ENCODE results near the gene MRPL11. TPM values are rescaled to one million over a fixed set of nuclear protein-coding genes. Genes with fewer than 3 reads are reported as not detected.

The MRPL11 gene
- total and polyA plus RNA-seq, 4 donors, result 32.7 to 56.8 (median 41.2) TPM

- DNase-seq, result no peak
- no peak overlapping the region for H3K27ac ChIP-seq (ENCODE audit: low read depth in 1 of 2, low read length in 1 of 2)
- H3K9me3 ChIP-seq (ENCODE audit: control insufficient read depth in 4 of 4, insufficient read depth in 3 of 4, low read length in 3 of 4), result no peaks in the 10 kb centered on the region
- no peak overlapping the region for H3K9ac ChIP-seq (ENCODE audit: insufficient read depth in 1 of 2, low read length in 2 of 2)
- ATAC-seq (ENCODE audit: insufficient read depth, low FRiP score), result no peak
- 67 to 86% methylated on average over 6 of the region's 6 CpGs for WGBS, 2 donors
- no peaks in the 10 kb centered on the region for H3K4me1 ChIP-seq (ENCODE audit: control insufficient read depth in 5 of 5, insufficient read depth in 5 of 5, low read length in 5 of 5)
- H3K27me3 ChIP-seq (ENCODE audit: control insufficient read depth in 3 of 3, insufficient read depth in 3 of 3, low read length in 2 of 3), result peaks cover 0 to 2% (median 0%) of the 10 kb centered on the region in 3 donors
- no peaks in the 10 kb centered on the region for H3K36me3 ChIP-seq (ENCODE audit: control insufficient read depth in 4 of 4, insufficient read depth in 4 of 4, low read length in 4 of 4)
- TF ChIP-seq, protein P1, sequence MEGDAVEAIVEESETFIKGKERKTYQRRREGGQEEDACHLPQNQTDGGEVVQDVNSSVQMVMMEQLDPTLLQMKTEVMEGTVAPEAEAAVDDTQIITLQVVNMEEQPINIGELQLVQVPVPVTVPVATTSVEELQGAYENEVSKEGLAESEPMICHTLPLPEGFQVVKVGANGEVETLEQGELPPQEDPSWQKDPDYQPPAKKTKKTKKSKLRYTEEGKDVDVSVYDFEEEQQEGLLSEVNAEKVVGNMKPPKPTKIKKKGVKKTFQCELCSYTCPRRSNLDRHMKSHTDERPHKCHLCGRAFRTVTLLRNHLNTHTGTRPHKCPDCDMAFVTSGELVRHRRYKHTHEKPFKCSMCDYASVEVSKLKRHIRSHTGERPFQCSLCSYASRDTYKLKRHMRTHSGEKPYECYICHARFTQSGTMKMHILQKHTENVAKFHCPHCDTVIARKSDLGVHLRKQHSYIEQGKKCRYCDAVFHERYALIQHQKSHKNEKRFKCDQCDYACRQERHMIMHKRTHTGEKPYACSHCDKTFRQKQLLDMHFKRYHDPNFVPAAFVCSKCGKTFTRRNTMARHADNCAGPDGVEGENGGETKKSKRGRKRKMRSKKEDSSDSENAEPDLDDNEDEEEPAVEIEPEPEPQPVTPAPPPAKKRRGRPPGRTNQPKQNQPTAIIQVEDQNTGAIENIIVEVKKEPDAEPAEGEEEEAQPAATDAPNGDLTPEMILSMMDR (IDR thresholded peaks at IDR 0.05; ENCODE audit: control extremely low read depth, extremely low read depth), result no peak
- H3K4me3 ChIP-seq, result no peak overlapping the region
These were observed 47.3 kb downstream of the MRPL11 start for GRCh38 chr11:66391322-66391721.

GRCh38 chr11:66388780-66389386 lies 49.8 kb downstream of the MRPL11 start:
- no peak overlapping the region for H3K9ac ChIP-seq (ENCODE audit: insufficient read depth in 1 of 2, low read length in 2 of 2)
- DNase-seq, result peak; percentile 54 to 70 (median 60)

DNA sequence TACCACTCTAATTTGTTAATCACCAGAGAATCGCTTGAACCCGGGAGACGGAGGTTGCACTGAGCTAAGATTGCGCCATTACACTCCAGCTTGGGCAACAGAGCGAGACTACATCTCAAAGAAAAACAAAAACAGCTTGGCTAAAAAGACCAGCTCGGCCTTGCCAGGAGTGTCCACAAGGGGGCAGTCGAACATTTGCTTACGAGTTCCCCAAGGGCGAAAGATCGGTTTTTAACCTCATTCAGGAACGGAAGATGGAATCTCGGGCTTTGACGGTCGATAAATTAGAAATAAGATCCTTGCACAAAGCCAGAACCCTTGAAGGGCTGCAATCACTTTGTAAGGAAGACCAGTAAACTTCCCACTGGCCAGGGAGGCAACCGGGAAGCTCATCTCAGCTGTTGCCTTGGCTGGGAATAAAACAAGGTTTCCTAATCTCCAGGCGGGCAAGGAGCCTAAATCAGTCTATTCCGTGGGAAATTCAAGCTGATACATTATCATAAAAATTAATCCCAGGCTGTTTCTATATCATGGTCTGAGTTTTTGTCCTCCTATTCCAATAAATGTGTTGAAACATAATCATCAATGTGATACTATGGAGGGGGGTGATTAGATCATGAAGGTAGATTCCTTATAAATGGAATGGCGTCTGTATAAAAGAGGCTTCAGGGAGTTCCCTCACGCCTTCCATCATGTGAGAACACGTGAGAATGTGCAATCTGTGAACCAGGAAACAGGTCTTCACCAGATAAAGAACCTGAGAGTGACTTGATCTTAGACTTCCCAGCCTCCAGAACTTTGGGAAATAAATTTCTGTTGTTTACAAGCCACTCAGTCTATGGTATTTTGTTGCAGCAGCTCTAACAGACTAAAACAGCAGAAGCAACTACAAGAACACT lies 52.2 kb downstream of the MRPL11 start:
- no peak overlapping the region for H3K27ac ChIP-seq (ENCODE audit: low read depth in 1 of 2, low read length in 1 of 2)
- H3K4me3 ChIP-seq, result no peak overlapping the region
- H3K9ac ChIP-seq (ENCODE audit: insufficient read depth in 1 of 2, low read length in 2 of 2), result peak overlapping the region in 1 of 2 donors; percentile 36
- no peaks in the 10 kb centered on the region for H3K36me3 ChIP-seq (ENCODE audit: control insufficient read depth in 4 of 4, insufficient read depth in 4 of 4, low read length in 4 of 4)
- ATAC-seq (ENCODE audit: insufficient read depth, low FRiP score), result peak; percentile 72
- no peaks in the 10 kb centered on the region for H3K4me1 ChIP-seq (ENCODE audit: control insufficient read depth in 5 of 5, insufficient read depth in 5 of 5, low read length in 5 of 5)
- no peaks in the 10 kb centered on the region for H3K9me3 ChIP-seq (ENCODE audit: control insufficient read depth in 4 of 4, insufficient read depth in 3 of 4, low read length in 3 of 4)
- peak; percentile 79 to 86 (median 80) for DNase-seq
- TF ChIP-seq, protein P1 (IDR thresholded peaks at IDR 0.05; ENCODE audit: control extremely low read depth, extremely low read depth), result peak; percentile 72
- H3K27me3 ChIP-seq (ENCODE audit: control insufficient read depth in 3 of 3, insufficient read depth in 3 of 3, low read length in 2 of 3), result no peaks in the 10 kb centered on the region
- WGBS, 2 donors, result 8% methylated on average over 20 of the region's 20 CpGs

More at GRCh38 chr11:66388780-66389386, 49.8 kb downstream of the MRPL11 start:
- 25 to 31% methylated on average over 8 of the region's 8 CpGs for WGBS, 2 donors
- Histone ChIP-seq H3K4me3 (no peak overlapping the region), H3K27ac (ENCODE audit: low read depth in 1 of 2, low read length in 1 of 2) (no peak overlapping the region), H3K9me3 (ENCODE audit: control insufficient read depth in 4 of 4, insufficient read depth in 3 of 4, low read length in 3 of 4) (no peaks in the 10 kb centered on the region), H3K36me3 (ENCODE audit: control insufficient read depth in 4 of 4, insufficient read depth in 4 of 4, low read length in 4 of 4) (no peaks in the 10 kb centered on the region), H3K27me3 (ENCODE audit: control insufficient read depth in 3 of 3, insufficient read depth in 3 of 3, low read length in 2 of 3) (peaks cover 0 to 2% (median 0%) of the 10 kb centered on the region in 3 donors), H3K4me1 (ENCODE audit: control insufficient read depth in 5 of 5, insufficient read depth in 5 of 5, low read length in 5 of 5) (no peaks in the 10 kb centered on the region)
- TF ChIP-seq, protein P1 (IDR thresholded peaks at IDR 0.05; ENCODE audit: control extremely low read depth, extremely low read depth), result peak; percentile 38
- ATAC-seq (ENCODE audit: insufficient read depth, low FRiP score), result no peak

Small RNA genes within 50 kb of the gene (small RNA-seq; reads per million reads assigned to genes)
- gene RF00416 (ENCODE audit: low replicate concordance) (not detected), gene RNU1-84P (ENCODE audit: low replicate concordance) (0.10 reads per million)

Other genes with a start within 250 kb of the MRPL11 start
- 10 to 100 TPM in 1 of 2 donors, 1 to 10 TPM in 1; 8.5 to 30.8 TPM for gene KLC2, start 181.1 kb downstream of the MRPL11 start, total RNA-seq
- gene KLC2, start 181.1 kb downstream of the MRPL11 start, polyA plus RNA-seq, result 10 to 100 TPM; 17.8 to 34.2 TPM
- gene RAB1B, start 170.2 kb downstream of the MRPL11 start, total RNA-seq, result 100 to 1,000 TPM in 1 of 2 donors, 10 to 100 TPM in 1; 78.6 to 162 TPM
- 100 to 1,000 TPM; 174 to 203 TPM for gene RAB1B, start 170.2 kb downstream of the MRPL11 start, polyA plus RNA-seq
- gene CNIH2, start 160.7 kb downstream of the MRPL11 start, total RNA-seq, result 1 to 10 TPM; 1.1 to 3.4 TPM
- 1 to 10 TPM; 1.1 to 2.0 TPM for gene CNIH2, start 160.7 kb downstream of the MRPL11 start, polyA plus RNA-seq
- 100 to 1,000 TPM in 1 of 2 donors, 10 to 100 TPM in 1; 46.6 to 123 TPM for gene YIF1A, start 149.7 kb downstream of the MRPL11 start, total RNA-seq
- gene YIF1A, start 149.7 kb downstream of the MRPL11 start, polyA plus RNA-seq, result 100 to 1,000 TPM; 105 to 128 TPM
- gene TMEM151A, start 147.0 kb downstream of the MRPL11 start, total RNA-seq, result under 1 TPM; 0.23 to 0.28 TPM
- under 1 TPM; 0.09 to 0.91 TPM for gene TMEM151A, start 147.0 kb downstream of the MRPL11 start, polyA plus RNA-seq
- gene CD248, start 121.8 kb downstream of the MRPL11 start, total RNA-seq, result 10 to 100 TPM; 25.9 to 53.5 TPM
- gene CD248, start 121.8 kb downstream of the MRPL11 start, polyA plus RNA-seq, result 10 to 100 TPM in 1 of 2 donors, 1 to 10 TPM in 1; 9.2 to 20.1 TPM
- 10 to 100 TPM in 1 of 2 donors, 1 to 10 TPM in 1; 1.9 to 15.1 TPM for gene RIN1, start 102.4 kb downstream of the MRPL11 start, total RNA-seq
- gene RIN1, start 102.4 kb downstream of the MRPL11 start, polyA plus RNA-seq, result 10 to 100 TPM in 1 of 2 donors, 1 to 10 TPM in 1; 6.9 to 12.4 TPM
- gene BRMS1, start 93.7 kb downstream of the MRPL11 start, total RNA-seq, result 10 to 100 TPM; 23.7 to 38.0 TPM
- 10 to 100 TPM; 60.4 to 88.7 TPM for gene BRMS1, start 93.7 kb downstream of the MRPL11 start, polyA plus RNA-seq
- gene B4GAT1, start 91.2 kb downstream of the MRPL11 start, total RNA-seq, result 10 to 100 TPM; 27.6 to 28.0 TPM
- gene B4GAT1, start 91.2 kb downstream of the MRPL11 start, polyA plus RNA-seq, result 10 to 100 TPM; 18.2 to 20.3 TPM
- gene SLC29A2, start 67.1 kb downstream of the MRPL11 start, total RNA-seq, result 10 to 100 TPM in 1 of 2 donors, 1 to 10 TPM in 1; 6.5 to 19.4 TPM
- 10 to 100 TPM; 13.1 to 14.3 TPM for gene SLC29A2, start 67.1 kb downstream of the MRPL11 start, polyA plus RNA-seq
- gene NPAS4, start 17.8 kb downstream of the MRPL11 start, total RNA-seq, result under 1 TPM; 0.06 to 0.09 TPM
- under 1 TPM; 0.07 to 0.14 TPM for gene NPAS4, start 17.8 kb downstream of the MRPL11 start, polyA plus RNA-seq
- 10 to 100 TPM in 1 of 2 donors, 1 to 10 TPM in 1; 4.9 to 12.6 TPM for gene PELI3, start 28.1 kb upstream of the MRPL11 start, total RNA-seq
- gene PELI3, start 28.1 kb upstream of the MRPL11 start, polyA plus RNA-seq, result 1 to 10 TPM; 6.1 to 8.9 TPM
- 10 to 100 TPM; 25.5 to 76.3 TPM for gene DPP3, start 41.6 kb upstream of the MRPL11 start, total RNA-seq
- gene DPP3, start 41.6 kb upstream of the MRPL11 start, polyA plus RNA-seq, result 10 to 100 TPM; 25.4 to 63.9 TPM
- 10 to 100 TPM; 41.4 to 75.6 TPM for gene BBS1, start 71.8 kb upstream of the MRPL11 start, total RNA-seq
- gene BBS1, start 71.8 kb upstream of the MRPL11 start, polyA plus RNA-seq, result 10 to 100 TPM; 12.5 to 17.3 TPM
- gene ZDHHC24, start 107.2 kb upstream of the MRPL11 start, total RNA-seq, result 10 to 100 TPM in 1 of 2 donors, 1 to 10 TPM in 1; 6.8 to 21.6 TPM
- gene ZDHHC24, start 107.2 kb upstream of the MRPL11 start, polyA plus RNA-seq, result 10 to 100 TPM; 10.7 to 12.3 TPM
- under 1 TPM in 1 of 2 donors, not detected in 1; 0.15 TPM for gene ACTN3, start 108.1 kb upstream of the MRPL11 start, total RNA-seq
- gene ACTN3, start 108.1 kb upstream of the MRPL11 start, polyA plus RNA-seq, result under 1 TPM; 0.04 to 0.07 TPM
- gene CTSF, start 129.8 kb upstream of the MRPL11 start, total RNA-seq, result 10 to 100 TPM in 1 of 2 donors, 1 to 10 TPM in 1; 7.7 to 39.6 TPM
- gene CTSF, start 129.8 kb upstream of the MRPL11 start, polyA plus RNA-seq, result 1 to 10 TPM; 6.6 to 8.2 TPM
- gene CCDC87, start 154.2 kb upstream of the MRPL11 start, total RNA-seq, result under 1 TPM; 0.28 to 0.67 TPM
- under 1 TPM; 0.12 to 0.15 TPM for gene CCDC87, start 154.2 kb upstream of the MRPL11 start, polyA plus RNA-seq
- 10 to 100 TPM; 35.9 to 36.5 TPM for gene CCS, start 154.3 kb upstream of the MRPL11 start, total RNA-seq
- gene CCS, start 154.3 kb upstream of the MRPL11 start, polyA plus RNA-seq, result 10 to 100 TPM; 32.7 to 52.2 TPM
- gene RBM14, start 177.8 kb upstream of the MRPL11 start, total RNA-seq, result 10 to 100 TPM; 67.8 to 96.3 TPM
- 10 to 100 TPM; 34.1 to 38.0 TPM for gene RBM14, start 177.8 kb upstream of the MRPL11 start, polyA plus RNA-seq
- gene RBM4, start 199.9 kb upstream of the MRPL11 start, total RNA-seq, result 100 to 1,000 TPM; 102 to 153 TPM
- gene RBM4, start 199.9 kb upstream of the MRPL11 start, polyA plus RNA-seq, result 10 to 100 TPM; 77.2 to 98.8 TPM
- gene RBM4B, start 239.0 kb upstream of the MRPL11 start, total RNA-seq, result 10 to 100 TPM; 12.3 to 33.9 TPM
- 1 to 10 TPM; 9.4 to 10.0 TPM for gene RBM4B, start 239.0 kb upstream of the MRPL11 start, polyA plus RNA-seq